Measurements from ENCODE around the gene AHCY.

- TF ChIP-seq ZBTB7A (IDR thresholded peaks at IDR 0.05; ENCODE audit: low read depth) (no peak), YY1 (IDR thresholded peaks at IDR 0.05; ENCODE audit: low read depth) (no peak), NFIC (IDR thresholded peaks at IDR 0.05) (no peak), CREB1 (IDR thresholded peaks at IDR 0.05; ENCODE audit: low read depth) (no peak)
Observed at GRCh38 chr20:34251619-34252018, 51.5 kb downstream of the AHCY start.

Measured in Ishikawa (cell line).